H7 (cell line): ENCODE data around the gene TLE4. TPM values are rescaled to one million over a fixed set of nuclear protein-coding genes. Genes with fewer than 3 reads are reported as not detected.

ENCODE experiments used
- DNase-seq: peaks from one replicate; pipeline ENCODE4 v3.0.0; 2012
- H3K27me3 ChIP-seq: 2 replicates; pipeline ENCODE4 v1.6.0; 2011; ENCODE audit warnings: mild to moderate bottlenecking, low read length; ENCODE audit not compliant: control insufficient read depth, insufficient read depth
- H3K36me3 ChIP-seq: replicated peaks from 2 replicates; pipeline ENCODE4 v1.5.1; 2011; ENCODE audit warnings: low read length; ENCODE audit not compliant: control insufficient read depth, insufficient read depth
- H3K4me3 ChIP-seq: 2 replicates; pipeline ENCODE4 v1.5.1; 2011; ENCODE audit warnings: low read depth, mild to moderate bottlenecking, control low read depth, low read length, moderate library complexity; ENCODE audit not compliant: insufficient read depth
- total RNA-seq: library from RNA; depleted of rRNA; stranded (reverse); fragments of >200 nt; shearing (Covaris generic); gene quantifications from 2 replicates; pipeline ENCODE4 v1.2.3, GENCODE V29; 2014

TLE4 gene
- total RNA-seq, 1 experiment from 2014 or later, result 31.8 TPM

DNA sequence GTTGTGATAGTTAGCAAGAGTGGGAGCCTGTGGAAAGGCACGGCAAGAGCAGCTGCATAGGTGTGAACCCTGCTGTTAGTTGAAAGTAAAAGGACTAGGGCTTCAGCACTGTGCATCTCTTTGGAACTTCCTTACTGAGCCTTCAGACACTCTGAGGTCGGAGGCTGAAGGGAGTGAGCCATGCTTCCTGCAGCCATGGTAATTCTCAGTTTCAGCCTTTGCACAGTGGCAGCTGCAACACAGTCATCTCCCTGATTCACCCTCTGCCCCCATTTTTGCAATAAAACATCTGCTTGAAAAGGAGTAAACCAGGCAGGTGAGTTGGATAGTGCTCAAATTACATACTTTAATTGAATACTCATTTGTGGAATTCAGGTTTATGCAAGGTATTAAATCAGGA is 6.5 kb upstream of the TLE4 start:
- DNase-seq, result no peak
- Histone ChIP-seq H3K4me3 (no peak overlapping the region), H3K36me3 (no peaks in the 10 kb centered on the region), H3K27me3 (no peaks in the 10 kb centered on the region)

DNA sequence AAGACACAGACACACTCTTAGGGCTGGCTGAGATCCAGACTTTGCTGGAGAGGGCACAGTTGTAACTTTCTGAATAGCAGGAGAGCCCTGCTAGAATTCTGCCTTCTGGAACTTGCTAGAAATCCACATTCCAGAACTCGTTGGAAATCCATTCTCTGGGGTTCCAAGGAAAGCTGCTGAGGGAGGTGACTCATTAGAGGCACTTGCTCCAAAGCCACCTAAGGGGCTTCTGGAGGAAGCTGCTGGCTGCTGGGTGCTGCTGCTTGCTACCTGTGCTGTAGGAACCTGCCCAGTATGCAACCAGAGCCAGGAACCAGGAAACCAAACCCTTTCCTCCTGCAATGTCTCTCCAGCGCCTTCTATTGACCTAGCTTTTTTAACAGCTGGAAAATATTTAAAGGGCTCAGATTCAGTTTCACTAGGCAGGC is 4.1 kb upstream of the TLE4 start:
- Histone ChIP-seq H3K4me3 (no peak overlapping the region), H3K27me3 (no peaks in the 10 kb centered on the region), H3K36me3 (no peaks in the 10 kb centered on the region)
- DNase-seq, result no peak

DNA sequence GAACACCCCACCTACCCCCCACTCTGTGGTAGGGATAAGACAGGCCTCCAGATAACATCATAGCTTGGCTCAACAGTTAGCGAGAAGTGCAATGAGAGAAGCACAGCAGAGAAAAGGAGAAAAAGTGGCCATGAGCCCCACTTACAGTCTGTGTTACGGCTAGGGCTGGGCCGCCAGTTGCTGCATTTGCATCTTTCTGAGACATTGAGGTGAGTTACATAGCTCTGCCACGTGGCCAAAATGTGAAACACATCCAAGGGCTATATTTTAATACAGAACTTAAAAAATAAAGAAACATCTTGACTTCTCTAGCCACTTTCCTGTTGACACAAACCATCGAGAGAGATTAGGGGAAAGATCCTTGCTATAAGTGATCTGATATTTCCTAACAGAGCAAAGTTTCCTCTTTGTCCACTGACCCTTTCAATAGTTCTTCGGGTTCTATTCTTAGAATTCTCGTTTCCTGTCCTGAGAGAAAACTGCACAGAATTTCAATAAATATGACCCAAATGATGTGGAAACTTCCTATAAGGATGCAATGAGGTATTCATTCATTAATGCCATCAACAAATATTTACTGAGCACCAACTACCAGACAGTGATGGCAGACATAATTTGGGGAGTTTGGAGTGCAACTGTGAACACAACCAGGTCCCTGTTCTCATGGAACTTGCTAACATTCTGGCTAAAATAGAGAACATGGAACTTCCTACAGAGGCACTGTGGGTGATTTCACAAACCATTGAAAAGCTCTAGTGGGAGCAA is 3.2 kb upstream of the TLE4 start:
- H3K4me3 ChIP-seq, result no peak overlapping the region
- H3K27me3 ChIP-seq, result no peaks in the 10 kb centered on the region
- no peaks in the 10 kb centered on the region for H3K36me3 ChIP-seq
- DNase-seq, result no peak

DNA sequence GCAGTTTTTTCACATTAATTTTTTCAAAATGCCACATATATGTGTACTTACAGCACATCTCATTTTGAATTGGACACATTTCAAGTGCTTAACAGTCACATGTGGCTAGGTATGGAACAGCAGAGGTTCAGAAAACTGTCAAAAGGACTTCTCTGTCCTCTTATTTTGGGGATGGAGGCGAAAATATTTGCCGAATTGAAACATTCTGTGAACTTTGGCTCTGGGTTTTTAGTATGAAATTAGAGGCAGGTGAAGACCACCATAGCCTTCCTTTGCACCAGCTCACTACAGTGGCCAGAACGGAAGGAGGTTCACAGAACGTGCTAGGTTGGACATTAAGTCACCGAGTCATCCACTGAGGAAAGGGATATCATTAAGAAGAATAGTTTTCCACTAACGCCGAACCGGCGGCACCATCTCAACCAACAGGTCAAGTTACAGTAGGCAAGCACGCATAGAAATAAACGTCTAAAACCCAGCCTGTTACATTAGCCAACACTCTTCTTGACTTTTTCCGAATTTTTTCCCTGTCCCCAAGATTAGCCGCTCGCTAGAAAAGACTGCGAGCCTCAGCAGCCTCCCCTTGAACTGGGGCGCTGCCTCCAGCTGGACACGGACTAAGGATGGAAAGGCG is 1.8 kb upstream of the TLE4 start:
- no peak for DNase-seq
- H3K4me3 ChIP-seq, result peak overlapping the region; percentile 70
- no peaks in the 10 kb centered on the region; the same call in 1 of the 2 replicates for H3K27me3 ChIP-seq
- no peaks in the 10 kb centered on the region for H3K36me3 ChIP-seq

DNA sequence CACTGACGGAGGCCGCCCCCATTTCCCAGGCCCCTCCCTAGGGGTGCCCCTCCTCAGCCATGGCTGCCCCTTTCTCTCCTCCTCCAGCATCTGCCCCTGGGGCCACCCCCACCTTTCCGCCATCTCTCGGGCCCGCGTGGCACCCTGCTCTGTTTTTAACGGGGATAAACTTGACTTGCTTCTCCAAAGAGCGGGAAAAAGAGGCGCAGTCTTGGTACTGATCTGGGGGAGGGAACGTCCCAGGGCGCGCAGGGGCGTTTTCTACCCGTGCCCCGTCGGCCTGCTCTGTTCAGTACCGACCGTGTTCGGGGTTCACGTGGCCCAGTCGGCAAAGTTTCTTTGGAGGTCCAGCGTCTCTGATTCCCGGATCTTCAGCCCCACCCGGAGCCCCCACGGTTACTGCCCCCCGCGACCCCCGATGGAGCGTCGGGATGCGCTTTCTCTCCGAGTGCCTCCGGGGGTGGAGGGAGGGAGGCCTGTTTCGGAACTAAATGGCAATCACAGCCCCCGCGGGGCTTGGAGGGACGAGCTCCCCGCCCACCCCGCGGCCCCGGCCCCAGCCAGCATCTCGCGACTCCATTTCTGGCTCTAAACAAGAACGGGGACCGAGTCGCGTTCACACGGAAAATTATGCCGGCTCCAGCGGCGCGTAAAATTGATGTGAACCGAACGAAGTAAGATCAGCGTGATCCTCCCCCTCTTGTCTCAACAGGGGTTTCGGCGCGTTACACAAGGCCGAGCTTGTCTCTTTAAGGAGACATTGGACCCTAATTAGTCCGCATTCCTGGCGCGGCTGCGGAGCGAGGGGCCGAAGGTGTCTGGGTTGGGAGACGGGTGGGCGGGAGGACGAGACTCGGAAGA is 1.1 kb upstream of the TLE4 start:
- Histone ChIP-seq H3K4me3 (peak overlapping the region; percentile 70), H3K27me3 (no peaks in the 10 kb centered on the region; the same call in 1 of the 2 replicates), H3K36me3 (no peaks in the 10 kb centered on the region; the same call in 1 of the 2 replicates)
- peak; percentile 78 for DNase-seq

DNA sequence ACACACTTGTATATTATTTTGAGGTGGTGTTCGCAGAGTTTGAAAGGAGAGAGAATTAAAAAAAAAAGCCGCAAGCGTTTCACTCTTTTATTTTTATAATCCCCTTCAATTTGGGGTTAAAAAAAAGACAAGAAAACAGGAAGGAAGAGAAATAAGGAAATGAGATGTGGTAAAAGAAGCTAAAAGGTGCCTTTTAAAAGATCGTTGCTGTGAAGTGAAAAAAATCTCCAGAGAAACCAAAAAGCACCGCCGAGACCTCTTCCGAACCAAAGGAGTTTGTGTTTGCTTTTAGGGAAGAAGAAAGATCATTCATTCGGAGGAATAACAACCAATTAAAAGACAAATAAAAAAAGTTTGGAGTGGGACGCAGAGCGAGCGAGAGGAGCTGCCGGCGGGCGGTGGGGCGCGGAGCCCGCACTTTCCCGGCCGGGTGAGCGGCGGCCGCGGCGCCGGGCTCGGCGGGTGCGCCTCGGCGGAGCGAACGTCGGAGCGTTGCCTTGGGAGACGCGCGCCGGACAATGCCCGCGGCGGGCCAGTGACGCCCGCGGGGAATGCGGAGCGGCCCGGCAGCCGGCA is 355 bp downstream of the TLE4 start:
- no peak for DNase-seq
- Histone ChIP-seq H3K27me3 (no peaks in the 10 kb centered on the region; the same call in 1 of the 2 replicates), H3K4me3 (peak overlapping the region; percentile 74), H3K36me3 (no peaks in the 10 kb centered on the region; the same call in 1 of the 2 replicates)

DNA sequence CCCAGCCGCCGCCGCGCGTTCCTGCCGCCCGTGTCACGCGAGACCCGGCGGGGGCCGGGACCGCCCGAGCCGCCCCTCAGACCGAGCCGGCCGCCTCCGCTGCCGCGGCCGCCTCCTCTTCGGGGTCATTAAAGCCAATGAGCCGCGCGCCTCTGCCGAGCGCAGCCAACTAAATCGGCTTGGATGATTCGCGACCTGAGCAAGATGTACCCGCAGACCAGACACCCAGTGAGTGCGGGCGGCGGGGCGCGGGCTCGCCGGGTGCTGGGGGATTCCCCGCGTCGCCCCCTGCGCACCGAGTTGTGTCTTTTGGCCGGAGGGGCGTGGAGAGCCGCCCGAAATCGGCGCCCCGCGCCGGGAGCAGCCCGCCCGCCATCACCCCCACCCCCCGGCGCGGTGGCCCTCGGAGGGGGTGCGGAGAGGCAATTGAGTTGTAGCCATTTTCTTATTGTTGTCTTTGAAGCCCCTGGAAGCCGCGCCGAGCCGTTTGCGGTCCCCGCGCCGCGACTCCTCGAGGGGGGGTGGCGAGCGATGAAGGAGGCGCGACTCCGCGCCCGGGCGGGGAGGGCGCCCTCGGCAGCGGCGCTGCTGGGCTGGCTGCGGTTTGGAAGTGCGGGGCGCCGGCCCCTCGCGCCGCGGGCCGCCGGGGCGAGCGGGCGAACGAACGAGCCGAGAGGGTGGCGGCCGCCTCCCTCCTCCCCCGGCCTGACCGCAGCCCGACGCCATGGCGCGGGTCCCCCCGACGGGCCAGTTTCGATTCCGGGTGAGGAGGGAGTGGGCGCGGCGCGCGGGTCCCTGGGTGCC is 1.0 kb downstream of the TLE4 start:
- no peaks in the 10 kb centered on the region; the same call in 1 of the 2 replicates for H3K36me3 ChIP-seq
- peak; percentile 70 for DNase-seq
- H3K4me3 ChIP-seq, result peak overlapping the region; percentile 74
- H3K27me3 ChIP-seq, result no peaks in the 10 kb centered on the region; the same call in 1 of the 2 replicates

DNA sequence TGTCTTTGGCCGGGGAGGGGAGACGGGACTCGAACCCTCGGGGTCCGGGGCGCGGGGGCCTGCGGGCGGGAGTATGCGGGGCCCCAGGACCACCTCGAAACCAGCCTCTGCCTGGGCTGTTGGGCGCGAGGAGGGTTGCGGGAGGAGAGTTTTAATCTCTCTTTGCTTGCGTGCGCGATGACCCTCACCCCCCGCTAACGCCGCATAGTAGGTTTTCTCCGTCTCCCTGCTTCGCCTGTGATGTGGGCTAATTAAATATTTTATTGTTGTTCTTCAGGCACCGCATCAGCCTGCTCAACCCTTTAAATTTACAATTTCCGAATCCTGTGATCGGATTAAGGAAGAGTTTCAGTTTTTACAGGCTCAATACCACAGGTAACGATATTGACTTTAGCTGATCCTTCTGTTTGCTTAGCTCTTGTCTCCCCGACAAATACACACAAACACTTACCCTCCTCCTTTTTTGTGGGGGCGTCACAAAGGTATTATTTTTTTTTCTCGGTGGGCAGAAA is 1.7 kb downstream of the TLE4 start:
- no peaks in the 10 kb centered on the region; the same call in 1 of the 2 replicates for H3K27me3 ChIP-seq
- no peaks in the 10 kb centered on the region; the same call in 1 of the 2 replicates for H3K36me3 ChIP-seq
- H3K4me3 ChIP-seq, result peak overlapping the region; percentile 74
- no peak for DNase-seq

DNA sequence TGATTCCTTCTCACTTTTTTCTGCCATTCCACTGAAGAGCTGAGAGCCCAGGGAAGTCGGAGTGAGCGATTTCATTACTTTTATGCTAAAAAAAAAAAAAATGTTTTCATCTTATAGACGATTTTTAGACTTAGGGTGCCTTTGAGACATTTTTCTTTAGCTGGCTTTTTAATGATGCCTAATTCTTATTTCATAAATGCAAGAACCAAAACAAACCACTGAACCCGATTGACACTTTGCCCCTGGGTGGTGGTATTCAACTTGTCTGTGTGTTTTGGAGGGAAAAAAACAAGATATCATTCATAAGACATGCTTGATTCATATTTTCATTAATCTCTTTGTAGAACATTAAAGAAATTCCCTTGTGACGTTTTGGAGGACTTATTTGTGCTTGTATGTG is 2.4 kb downstream of the TLE4 start:
- peak overlapping the region; percentile 74 for H3K4me3 ChIP-seq
- no peaks in the 10 kb centered on the region; the same call in 1 of the 2 replicates for H3K36me3 ChIP-seq
- H3K27me3 ChIP-seq, result no peaks in the 10 kb centered on the region; the same call in 1 of the 2 replicates
- no peak for DNase-seq

DNA sequence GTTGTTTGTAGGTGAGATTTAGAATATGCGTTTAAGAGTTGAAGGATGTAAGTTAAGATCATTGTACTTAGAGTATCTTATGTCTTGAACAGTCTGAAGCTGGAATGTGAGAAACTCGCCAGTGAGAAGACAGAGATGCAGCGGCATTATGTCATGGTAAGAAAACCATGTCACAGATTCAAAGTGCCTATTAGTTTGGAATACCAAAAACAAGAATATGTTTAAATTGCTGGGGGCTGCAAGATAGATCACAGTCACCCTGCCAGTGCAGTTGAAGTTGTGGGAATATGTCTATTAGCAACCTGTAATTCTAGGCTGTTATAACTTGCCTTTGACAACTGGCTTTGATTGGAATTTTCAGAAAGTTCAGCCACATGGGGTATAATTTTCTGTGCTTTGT is 3.0 kb downstream of the TLE4 start:
- Histone ChIP-seq H3K27me3 (no peaks in the 10 kb centered on the region; the same call in 1 of the 2 replicates), H3K4me3 (no peak overlapping the region), H3K36me3 (no peaks in the 10 kb centered on the region; the same call in 1 of the 2 replicates)
- DNase-seq, result no peak

DNA sequence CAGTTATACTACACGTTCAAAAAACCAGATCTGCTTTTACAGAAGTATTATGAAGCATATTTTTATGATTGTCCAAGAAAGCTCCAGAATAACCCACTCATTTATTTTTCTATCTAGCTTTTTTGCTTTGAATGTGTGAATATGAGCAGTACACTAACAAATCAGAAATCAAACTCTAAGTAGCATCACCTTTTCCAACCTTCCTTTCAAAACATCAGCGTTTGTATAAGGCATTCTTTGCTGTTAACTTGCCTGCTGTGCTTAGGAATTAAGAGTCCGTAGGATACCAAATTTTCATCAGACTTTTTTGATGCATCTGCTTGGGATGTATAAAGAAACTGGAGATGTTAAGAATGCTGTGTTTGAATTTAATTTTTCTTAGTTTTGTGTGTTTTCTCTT is 3.8 kb downstream of the TLE4 start:
- no peak for DNase-seq
- no peak overlapping the region for H3K4me3 ChIP-seq
- H3K36me3 ChIP-seq, result no peaks in the 10 kb centered on the region; the same call in 1 of the 2 replicates
- H3K27me3 ChIP-seq, result no peaks in the 10 kb centered on the region; the same call in 1 of the 2 replicates

DNA sequence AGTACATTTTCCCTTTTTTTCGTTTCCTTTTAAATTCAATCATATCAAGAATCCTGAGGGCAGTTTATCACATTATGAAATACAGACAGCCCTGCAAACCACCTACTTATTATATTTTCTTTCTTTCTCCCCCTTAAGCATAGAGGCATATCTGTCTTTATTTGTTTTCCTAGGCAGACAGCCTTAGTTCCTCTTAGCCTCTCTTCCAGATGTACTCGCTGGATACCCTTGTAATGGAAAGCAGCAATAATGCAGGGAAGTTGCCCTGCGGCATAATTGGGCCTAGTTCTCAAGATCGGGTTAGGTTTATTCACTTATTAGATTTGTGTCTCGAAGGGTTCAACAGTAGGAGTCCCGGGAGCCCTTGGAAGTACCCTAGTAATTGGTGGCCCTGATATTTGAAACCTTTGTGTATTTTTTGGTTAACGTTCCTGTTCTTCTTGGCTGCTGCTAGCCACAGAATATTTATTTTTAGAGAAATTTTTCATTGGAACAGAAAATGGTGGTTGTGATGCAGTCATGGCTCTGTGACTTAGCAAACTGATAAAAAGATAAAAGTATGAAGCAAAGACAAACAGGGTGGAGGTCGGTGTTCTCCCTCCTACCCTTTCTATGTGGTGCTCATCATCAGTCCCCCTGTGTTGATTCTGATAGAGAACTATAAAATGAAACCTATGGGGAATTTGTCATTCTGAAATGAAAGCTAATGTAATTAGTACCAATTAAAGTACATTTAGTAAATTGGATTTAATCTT is 6.4 kb downstream of the TLE4 start:
- Histone ChIP-seq H3K36me3 (no peaks in the 10 kb centered on the region; the same call in 1 of the 2 replicates), H3K4me3 (no peak overlapping the region), H3K27me3 (no peaks in the 10 kb centered on the region; the same call in 1 of the 2 replicates)
- no peak for DNase-seq

DNA sequence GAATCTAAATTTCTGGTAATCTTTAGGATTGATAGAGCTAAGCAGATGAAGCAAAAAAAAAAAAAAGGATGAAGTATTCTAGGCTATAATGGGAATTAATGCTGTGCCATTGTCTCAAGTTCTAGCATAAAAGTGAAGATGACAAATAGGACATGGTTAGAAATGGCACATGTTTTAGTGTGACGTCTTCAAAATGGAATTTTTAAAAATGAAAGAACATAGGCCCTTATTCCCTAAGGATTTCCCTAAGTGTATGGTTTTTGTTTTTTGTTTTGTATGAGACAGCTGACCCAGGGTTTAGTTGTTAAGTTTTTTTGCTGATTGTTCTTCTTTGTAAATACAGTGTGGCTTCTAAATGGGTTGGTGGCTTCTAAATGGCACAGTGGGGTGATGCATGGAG is 7.1 kb downstream of the TLE4 start:
- H3K4me3 ChIP-seq, result no peak overlapping the region
- H3K36me3 ChIP-seq, result no peaks in the 10 kb centered on the region; the same call in 1 of the 2 replicates
- H3K27me3 ChIP-seq, result no peaks in the 10 kb centered on the region
- DNase-seq, result no peak
